HepG2 (cell line): ENCODE results near the gene MICALL2.

Source experiments
- ATF7-NPFF ChIP-seq: sonication (generic); formaldehyde crosslinking; IDR thresholded peaks from 2 replicates; pipeline ENCODE4 v1.8.1; 2023; ENCODE audit warnings: mild to moderate bottlenecking, low read depth, missing genetic modification reagents, moderate library complexity
- ATRX ChIP-seq: sonication (generic); formaldehyde crosslinking; IDR thresholded peaks from 2 replicates; pipeline ENCODE4 v1.4.0; 2020; ENCODE audit warnings: missing genetic modification reagents, borderline replicate concordance
- CTCF ChIP-seq: sonication (generic); formaldehyde crosslinking; IDR thresholded peaks from 2 replicates; pipeline ENCODE4 v1.5.0; 2020; ENCODE audit warnings: mild to moderate bottlenecking, missing genetic modification reagents, moderate library complexity
- HCFC1 ChIP-seq: fragments of 150-350 bp; IDR thresholded peaks from 2 replicates; pipeline ENCODE4 v1.6.1; 2014; ENCODE audit warnings: low read depth, low read length
- MAX ChIP-seq: IDR thresholded peaks from 2 replicates; pipeline ENCODE4 v1.6.1; 2012; ENCODE audit warnings: inconsistent platforms
- NR0B2 ChIP-seq: sonication (generic); formaldehyde crosslinking; IDR thresholded peaks from 2 replicates; pipeline ENCODE4 v1.4.0; 2020; ENCODE audit warnings: mild to moderate bottlenecking, missing genetic modification reagents
- RAD21 ChIP-seq: fragments of 450-650 bp; formaldehyde crosslinking; IDR thresholded peaks from 2 replicates; pipeline ENCODE4 v1.5.0; 2020; ENCODE audit warnings: mild to moderate bottlenecking
- SIN3A ChIP-seq: IDR thresholded peaks from 2 replicates; pipeline ENCODE4 v1.6.1; 2011; ENCODE audit warnings: low read depth, mild to moderate bottlenecking, control low read depth, low read length, borderline replicate concordance
- SP1 ChIP-seq, 2 experiments: fragments of 450-650 bp in 1 of 2; sonication (generic) in 1 of 2; formaldehyde crosslinking in 1 of 2; IDR thresholded peaks; 2 replicates each; pipeline versions ENCODE4 v1.4.0 to v1.6.1; 2016 to 2020; ENCODE audit warnings: missing genetic modification reagents in 1 of 2
- SUZ12 ChIP-seq: fragments of 150-350 bp; IDR thresholded peaks from 2 replicates; pipeline ENCODE4 v1.6.1; 2014; ENCODE audit warnings: low read depth, low read length
- TBL1XR1 ChIP-seq: fragments of 150-350 bp; IDR thresholded peaks from 2 replicates; pipeline ENCODE4 v1.6.1; 2014; ENCODE audit warnings: borderline replicate concordance, low read length; ENCODE audit not compliant: partially characterized antibody
- ZBTB20 ChIP-seq: sonication (generic); formaldehyde crosslinking; IDR thresholded peaks from 2 replicates; pipeline ENCODE4 v1.8.1; 2023; ENCODE audit warnings: missing genetic modification reagents, low read depth, mild to moderate bottlenecking, borderline replicate concordance
- ZNF136 ChIP-seq: sonication (generic); formaldehyde crosslinking; IDR thresholded peaks from 2 replicates; pipeline ENCODE4 v1.8.1; 2022; ENCODE audit warnings: low read depth, mild to moderate bottlenecking, moderate library complexity, missing genetic modification reagents
- ZNF275 ChIP-seq: sonication (generic); formaldehyde crosslinking; IDR thresholded peaks from 2 replicates; pipeline ENCODE4 v1.8.0; 2022; ENCODE audit warnings: missing genetic modification reagents, mild to moderate bottlenecking, inconsistent platforms, borderline replicate concordance

- TF ChIP-seq NR0B2 (no peak), SUZ12 (no peak), TBL1XR1 (no peak), ZBTB20 (CRISPR knock-in tag) (no peak), CTCF (no peak), HCFC1 (no peak), SP1 (IDR thresholded peaks at IDR 0.05) (no peak), SP1 (CRISPR knock-in tag; IDR thresholded peaks at IDR 0.05) (no peak), ZNF275 (no peak), ATF7-NPFF (no peak), MAX (no peak), RAD21 (CRISPR knock-in tag) (no peak), SIN3A (no peak), ATRX (CRISPR knock-in tag) (no peak), ZNF136 (CRISPR knock-in tag) (no peak)
Measured at GRCh38 chr7:1494866-1495563, 35.7 kb upstream of the MICALL2 start.
